Urinary bladder (tissue), 4 donors: ENCODE data around the gene TSEN15. TPM values are rescaled to one million over a fixed set of nuclear protein-coding genes. Genes with fewer than 3 reads are reported as not detected.

Experiments
- DNase-seq: peaks from one replicate; pipeline ENCODE4 v3.0.0-alpha.2; 2015; ENCODE audit errors: extremely low spot score
- H3K27ac ChIP-seq: one replicate; pipeline ENCODE4 v1.5.1; 2013; ENCODE audit warnings: low read depth, mild to moderate bottlenecking, moderate library complexity
- H3K36me3 ChIP-seq: one replicate; pipeline ENCODE4 v1.6.1; 2013; ENCODE audit warnings: mild to moderate bottlenecking, moderate library complexity; ENCODE audit not compliant: insufficient read depth
- H3K4me1 ChIP-seq: one replicate; pipeline ENCODE4 v1.6.1; 2013; ENCODE audit warnings: mild to moderate bottlenecking, moderate library complexity; ENCODE audit not compliant: insufficient read depth
- H3K4me3 ChIP-seq: one replicate; pipeline ENCODE4 v1.5.1; 2013; ENCODE audit warnings: low read depth, low read length
- whole genome bisulfite sequencing: extraction: QIAGEN DNeasy Blood & Tissue Kit; methylation state at CpG from one replicate; pipeline ENCODE4 v1.1.7; 2013; 5-methylcytosine and 5-hydroxymethylcytosine counted together
- polyA plus RNA-seq: library from polyadenylated mRNA; stranded (reverse); fragments of 200-250 nt; gene quantifications from one replicate; pipeline ENCODE4 v1.2.3, GENCODE V29; 2013
- total RNA-seq: library from RNA; depleted of rRNA; stranded (reverse); fragments of >200 nt; gene quantifications from one replicate; pipeline ENCODE4 v1.2.3, GENCODE V29; 2014
- donor health status: healthy with polysubstance abuse.
- donor health status: healthy.

Gene TSEN15
- total and polyA plus RNA-seq, 2 donors: 22.7 to 52.2 TPM

GRCh38 chr1:184022668-184023067 lies 28.9 kb upstream of the TSEN15 start:
- H3K4me1 ChIP-seq: no peaks in the 10 kb centered on the region
- peak; percentile 87 for DNase-seq
- WGBS: 44% methylated on average over 2 of the region's 2 CpGs
- no peak overlapping the region for H3K27ac ChIP-seq
- H3K4me3 ChIP-seq: no peak overlapping the region
- H3K36me3 ChIP-seq: no peaks in the 10 kb centered on the region

GRCh38 chr1:184023171-184023570 lies 28.4 kb upstream of the TSEN15 start:
- H3K4me1 ChIP-seq: no peaks in the 10 kb centered on the region
- H3K27ac ChIP-seq: no peak overlapping the region
- no peak for DNase-seq
- H3K36me3 ChIP-seq: no peaks in the 10 kb centered on the region
- H3K4me3 ChIP-seq: no peak overlapping the region

GRCh38 chr1:184025242-184025675 lies 26.3 kb upstream of the TSEN15 start:
- no peak overlapping the region for H3K4me3 ChIP-seq
- no peaks in the 10 kb centered on the region for H3K4me1 ChIP-seq
- H3K27ac ChIP-seq: no peak overlapping the region
- no peaks in the 10 kb centered on the region for H3K36me3 ChIP-seq
- WGBS: 87% methylated on average over 1 of the region's 1 CpG
- no peak for DNase-seq

GRCh38 chr1:184027826-184028695 lies 23.5 kb upstream of the TSEN15 start:
- WGBS: 31% methylated on average over 6 of the region's 6 CpGs
- Histone ChIP-seq H3K27ac (no peak overlapping the region), H3K4me1 (no peaks in the 10 kb centered on the region), H3K4me3 (no peak overlapping the region), H3K36me3 (no peaks in the 10 kb centered on the region)
- DNase-seq: no peak

GRCh38 chr1:184028854-184029623 lies 22.5 kb upstream of the TSEN15 start:
- Histone ChIP-seq H3K4me3 (no peak overlapping the region), H3K36me3 (no peaks in the 10 kb centered on the region), H3K27ac (no peak overlapping the region), H3K4me1 (no peaks in the 10 kb centered on the region)
- WGBS: 81% methylated on average over 5 of the region's 5 CpGs
- no peak for DNase-seq

GRCh38 chr1:184030433-184031091 lies 21.0 kb upstream of the TSEN15 start:
- H3K4me1 ChIP-seq: no peaks in the 10 kb centered on the region
- no peak overlapping the region for H3K4me3 ChIP-seq
- H3K27ac ChIP-seq: no peak overlapping the region
- 84% methylated on average over 2 of the region's 2 CpGs for WGBS
- H3K36me3 ChIP-seq: no peaks in the 10 kb centered on the region
- no peak for DNase-seq

GRCh38 chr1:184031092-184031408 lies 20.5 kb upstream of the TSEN15 start:
- H3K4me3 ChIP-seq: no peak overlapping the region
- H3K27ac ChIP-seq: no peak overlapping the region
- WGBS: 95% methylated on average over 1 of the region's 1 CpG
- H3K36me3 ChIP-seq: no peaks in the 10 kb centered on the region
- H3K4me1 ChIP-seq: no peaks in the 10 kb centered on the region
- DNase-seq: no peak

- no peak overlapping the region for H3K4me3 ChIP-seq
- 96% methylated on average over 8 of the region's 8 CpGs for WGBS
- H3K4me1 ChIP-seq: no peaks in the 10 kb centered on the region
- DNase-seq: no peak
- no peak overlapping the region for H3K27ac ChIP-seq
- H3K36me3 ChIP-seq: no peaks in the 10 kb centered on the region
Observed at GRCh38 chr1:184031409-184032107, 20.0 kb upstream of the TSEN15 start.

- Histone ChIP-seq H3K36me3 (no peaks in the 10 kb centered on the region), H3K4me3 (no peak overlapping the region), H3K27ac (no peak overlapping the region), H3K4me1 (no peaks in the 10 kb centered on the region)
- no peak for DNase-seq
- WGBS: 71% methylated on average over 2 of the region's 2 CpGs
Observed at GRCh38 chr1:184032306-184032929, 19.1 kb upstream of the TSEN15 start.

GRCh38 chr1:184032930-184033418 lies 18.6 kb upstream of the TSEN15 start:
- no peaks in the 10 kb centered on the region for H3K4me1 ChIP-seq
- no peaks in the 10 kb centered on the region for H3K36me3 ChIP-seq
- no peak overlapping the region for H3K4me3 ChIP-seq
- WGBS: 90% methylated on average over 3 of the region's 3 CpGs
- no peak for DNase-seq
- H3K27ac ChIP-seq: no peak overlapping the region

GRCh38 chr1:184033711-184034167 lies 17.8 kb upstream of the TSEN15 start:
- H3K4me1 ChIP-seq: no peaks in the 10 kb centered on the region
- no peaks in the 10 kb centered on the region for H3K36me3 ChIP-seq
- H3K4me3 ChIP-seq: no peak overlapping the region
- no peak overlapping the region for H3K27ac ChIP-seq
- no peak for DNase-seq
- 83% methylated on average over 2 of the region's 2 CpGs for WGBS

GRCh38 chr1:184034761-184035379 lies 16.7 kb upstream of the TSEN15 start:
- Histone ChIP-seq H3K4me3 (no peak overlapping the region), H3K27ac (no peak overlapping the region), H3K36me3 (no peaks in the 10 kb centered on the region), H3K4me1 (no peaks in the 10 kb centered on the region)
- 96% methylated on average over 2 of the region's 2 CpGs for WGBS
- DNase-seq: no peak
